Esophagus squamous epithelium (tissue), 5 donors: ENCODE data around the gene CCDC7. TPM values are rescaled to one million over a fixed set of nuclear protein-coding genes. Genes with fewer than 3 reads are reported as not detected.

ENCODE experiments used
- DNase-seq: peaks from one replicate; lab custom pipeline; 2025; lab: John Stamatoyannopoulos, UW
- H3K27ac ChIP-seq, 4 donors: fragments of 200-600 bp; sonication (generic); one replicate each; pipeline ENCODE4 v1.5.1; 2016 to 2019; ENCODE audit warnings: mild to moderate bottlenecking in 1 of 4
- H3K27me3 ChIP-seq, 4 donors: fragments of 200-600 bp; sonication (generic); 1 replicate in 3 of 4; 2 replicates in 1 of 4; pipeline versions ENCODE4 v1.5.1 to v1.6.0; 2017 to 2021; ENCODE audit warnings: antibody characterized with exemption in 1 of 4
- H3K36me3 ChIP-seq, 3 donors: fragments of 200-600 bp; sonication (generic); one replicate each; pipeline ENCODE4 v1.5.1; 2016 to 2019
- H3K4me1 ChIP-seq, 3 donors: fragments of 200-600 bp; sonication (generic); one replicate each; pipeline ENCODE4 v1.5.1; 2017 to 2019
- H3K4me3 ChIP-seq, 4 donors: fragments of 200-600 bp; sonication (generic); 1 replicate in 3 of 4; 2 replicates in 1 of 4; pipeline ENCODE4 v1.5.1; 2016 to 2019; ENCODE audit warnings: mild to moderate bottlenecking in 2 of 4, moderate library complexity in 1 of 4
- H3K9me3 ChIP-seq, 3 donors: fragments of 200-600 bp; sonication (generic); one replicate each; pipeline ENCODE4 v1.5.1; 2016 to 2019
- POLR2A ChIP-seq, 4 donors: fragments of 450-650 bp; IDR thresholded peaks; one replicate each; pipeline ENCODE4 v1.6.1; 2017; ENCODE audit warnings: antibody characterized with exemption in 4 of 4, mild to moderate bottlenecking in 4 of 4, moderate library complexity in 3 of 4
- WGBS, 2 donors: methylation state at CpG; one replicate each; pipeline ENCODE4 v1.1.5; 2018; 5-methylcytosine and 5-hydroxymethylcytosine counted together
- intact Hi-C: fragments of 100-400 bp; cut with DNase I; formaldehyde crosslinking; loops from one replicate; pipeline ENCODE4 v1.15.0; 2022
- total RNA-seq, 4 donors: library from RNA; depleted of rRNA; stranded (reverse); fragments of >200 nt; gene quantifications; one replicate each; pipeline ENCODE4 v1.1.0, GENCODE V29; 2016
- TF ChIP-seq, protein P1 (sequence below), 6 experiments: fragments of 450-650 bp in 4 of 6; fragments of 200-600 bp in 2 of 6; sonication (generic) in 2 of 6; IDR thresholded peaks; one replicate each; pipeline ENCODE4 v1.5.1; 2016 to 2019; ENCODE audit warnings: antibody characterized with exemption in 6 of 6, mild to moderate bottlenecking in 4 of 6, moderate library complexity in 4 of 6
- donor health status: DM: yes; HTN: yes; CAD: no.

Gene CCDC7
- total RNA-seq, 4 donors from 2014 or later, result 1.9 to 31.3 (median 9.1) TPM

DNA sequence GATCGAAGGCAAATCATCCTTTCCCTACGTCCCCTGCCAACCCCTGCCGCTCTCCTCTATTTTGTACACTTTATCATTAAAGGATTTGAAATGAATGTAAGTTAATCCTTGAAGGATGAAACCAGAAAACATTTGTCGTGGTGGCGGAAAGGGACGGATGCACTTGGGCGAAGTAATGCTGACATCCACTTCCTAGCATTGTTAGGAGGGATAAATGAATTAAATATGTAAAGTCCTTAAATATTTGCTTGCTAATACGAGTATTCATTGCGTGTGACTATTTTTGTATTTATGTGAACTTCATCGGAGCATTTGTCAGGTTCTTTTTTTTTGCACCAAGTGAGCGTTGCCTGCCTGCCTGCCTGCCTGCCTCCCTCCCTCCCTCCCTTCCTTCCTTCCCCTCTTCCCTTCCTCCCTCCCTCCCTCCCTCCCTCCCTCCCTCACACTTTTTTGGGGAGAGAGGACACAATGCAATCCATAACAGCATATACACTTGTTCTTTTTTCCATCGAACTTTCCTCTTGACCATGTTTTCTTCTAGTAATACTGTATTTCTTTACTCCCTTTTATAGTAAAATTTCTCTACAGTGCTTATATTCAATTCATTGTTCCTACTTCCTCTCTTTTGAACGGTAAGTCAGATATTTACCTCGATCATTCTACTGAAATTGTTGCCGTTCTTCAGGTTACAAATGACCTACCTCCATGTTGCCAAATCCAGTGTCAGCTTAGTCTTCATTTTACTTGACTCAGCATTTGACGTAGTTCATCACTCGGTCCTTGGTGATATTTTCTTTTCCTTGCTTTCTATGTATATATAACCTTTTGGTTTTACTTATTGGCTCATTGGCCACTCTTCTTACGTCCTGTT lies 831 bp downstream of the CCDC7 start:
- TF ChIP-seq POLR2A (IDR thresholded peaks at IDR 0.05), result no peak
- TF ChIP-seq, protein P1, sequence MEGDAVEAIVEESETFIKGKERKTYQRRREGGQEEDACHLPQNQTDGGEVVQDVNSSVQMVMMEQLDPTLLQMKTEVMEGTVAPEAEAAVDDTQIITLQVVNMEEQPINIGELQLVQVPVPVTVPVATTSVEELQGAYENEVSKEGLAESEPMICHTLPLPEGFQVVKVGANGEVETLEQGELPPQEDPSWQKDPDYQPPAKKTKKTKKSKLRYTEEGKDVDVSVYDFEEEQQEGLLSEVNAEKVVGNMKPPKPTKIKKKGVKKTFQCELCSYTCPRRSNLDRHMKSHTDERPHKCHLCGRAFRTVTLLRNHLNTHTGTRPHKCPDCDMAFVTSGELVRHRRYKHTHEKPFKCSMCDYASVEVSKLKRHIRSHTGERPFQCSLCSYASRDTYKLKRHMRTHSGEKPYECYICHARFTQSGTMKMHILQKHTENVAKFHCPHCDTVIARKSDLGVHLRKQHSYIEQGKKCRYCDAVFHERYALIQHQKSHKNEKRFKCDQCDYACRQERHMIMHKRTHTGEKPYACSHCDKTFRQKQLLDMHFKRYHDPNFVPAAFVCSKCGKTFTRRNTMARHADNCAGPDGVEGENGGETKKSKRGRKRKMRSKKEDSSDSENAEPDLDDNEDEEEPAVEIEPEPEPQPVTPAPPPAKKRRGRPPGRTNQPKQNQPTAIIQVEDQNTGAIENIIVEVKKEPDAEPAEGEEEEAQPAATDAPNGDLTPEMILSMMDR (IDR thresholded peaks at IDR 0.05), result no peak
- H3K36me3 ChIP-seq, result peaks cover 0 to 4% (median 0%) of the 10 kb centered on the region in 3 donors
- H3K27me3 ChIP-seq, result no peaks in the 10 kb centered on the region
- intact Hi-C loops, result no loop called here
- H3K9me3 ChIP-seq, result no peaks in the 10 kb centered on the region
- H3K27ac ChIP-seq, result peak overlapping the region; percentile 86 to 98 (median 96)
- peaks cover 0 to 20% (median 8%) of the 10 kb centered on the region in 3 donors for H3K4me1 ChIP-seq
- no peak for DNase-seq
- peak overlapping the region; percentile 44 to 75 (median 70) for H3K4me3 ChIP-seq
- WGBS, 2 donors, result 2 to 8% methylated on average over 17 to 18 of the region's 18 CpGs

DNA sequence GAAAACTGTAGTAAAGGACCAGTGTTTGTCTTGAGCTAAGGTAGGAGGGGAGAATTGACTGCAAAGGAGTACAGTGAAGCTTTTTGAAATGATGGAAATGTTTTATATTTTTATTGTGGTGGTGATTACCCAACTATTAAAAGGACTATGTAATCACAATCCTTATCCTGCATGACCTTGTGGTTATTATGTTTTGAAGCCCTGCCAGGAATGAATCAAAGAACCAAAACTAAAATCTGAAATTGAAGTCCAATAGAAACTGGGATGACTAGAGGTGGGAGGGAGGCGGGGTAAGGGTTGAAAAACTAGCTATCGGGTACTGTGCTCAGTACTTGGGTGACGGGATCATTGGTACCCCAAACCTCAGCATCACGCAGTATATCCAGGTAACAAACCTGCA lies 8.2 kb downstream of the CCDC7 start:
- Histone ChIP-seq H3K36me3 (peaks cover 0 to 58% (median 0%) of the 10 kb centered on the region in 3 donors), H3K4me3 (no peak overlapping the region), H3K27me3 (no peaks in the 10 kb centered on the region), H3K27ac (no peak overlapping the region), H3K4me1 (no peaks in the 10 kb centered on the region), H3K9me3 (no peaks in the 10 kb centered on the region)
- DNase-seq, result no peak
- TF ChIP-seq, protein P1 (IDR thresholded peaks at IDR 0.05), result no peak
- no peak for TF ChIP-seq POLR2A (IDR thresholded peaks at IDR 0.05)
- intact Hi-C loops, result no loop called here
- WGBS, 2 donors, result 93 to 96% methylated on average over 4 of the region's 4 CpGs

DNA sequence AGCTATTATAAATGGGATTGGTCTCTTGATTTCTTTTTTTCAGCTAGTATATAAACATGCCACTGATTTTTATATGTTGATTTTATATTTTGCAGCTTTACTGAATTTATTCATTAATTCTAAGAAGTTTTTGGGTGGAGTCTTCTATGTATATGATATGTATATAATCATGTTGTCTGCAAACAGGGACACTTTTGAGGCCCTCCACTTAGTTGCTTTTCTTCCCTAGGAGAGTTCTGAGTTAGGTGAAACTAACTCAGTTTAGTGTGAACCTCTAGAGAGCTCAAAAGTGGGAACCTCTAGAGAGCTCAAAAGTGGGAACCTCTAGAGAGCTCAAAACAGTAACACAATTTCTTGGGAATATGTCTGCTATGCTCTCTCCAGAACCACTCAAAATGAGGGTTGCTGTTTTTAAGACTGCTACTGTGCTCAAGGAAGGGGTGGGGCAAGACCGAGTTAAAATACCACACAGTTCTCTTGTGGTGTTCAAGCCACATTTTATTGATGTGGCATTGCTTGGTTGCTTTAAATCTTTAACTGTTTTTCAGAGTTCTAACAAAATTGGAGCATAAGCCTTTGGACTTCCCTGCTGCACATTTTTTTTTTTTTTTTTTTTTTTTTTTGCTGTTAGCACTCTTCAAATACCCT lies 13.2 kb downstream of the CCDC7 start:
- no peak for DNase-seq
- Histone ChIP-seq H3K4me3 (no peak overlapping the region), H3K27me3 (no peaks in the 10 kb centered on the region), H3K36me3 (peaks cover 0 to 36% (median 0%) of the 10 kb centered on the region in 3 donors), H3K27ac (no peak overlapping the region), H3K9me3 (no peaks in the 10 kb centered on the region), H3K4me1 (no peaks in the 10 kb centered on the region)
- intact Hi-C loops, result no loop called here
- TF ChIP-seq POLR2A (IDR thresholded peaks at IDR 0.05), result no peak
- TF ChIP-seq, protein P1 (IDR thresholded peaks at IDR 0.05), result no peak
- 67 to 80% methylated on average over 1 of the region's 1 CpG for WGBS, 2 donors

DNA sequence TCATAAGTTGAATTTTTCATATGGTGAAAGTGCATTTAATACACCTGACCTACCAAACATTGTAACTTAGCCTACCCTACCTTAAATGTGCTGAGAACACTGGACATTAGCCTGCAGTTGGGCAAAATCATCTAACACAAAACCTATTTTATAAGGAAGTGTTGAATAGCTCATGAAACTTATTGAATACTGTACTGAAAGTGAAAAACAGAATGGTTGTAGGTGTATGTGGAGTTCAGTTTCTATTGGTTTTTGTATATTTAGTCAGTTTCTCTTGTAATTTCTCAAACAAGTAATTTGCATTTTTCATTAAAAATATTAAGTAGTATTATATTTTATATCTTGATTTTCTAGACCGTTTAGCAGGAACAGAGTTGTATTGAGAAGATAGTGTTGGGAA lies 15.3 kb downstream of the CCDC7 start:
- Histone ChIP-seq H3K4me1 (no peaks in the 10 kb centered on the region), H3K27me3 (no peaks in the 10 kb centered on the region), H3K27ac (no peak overlapping the region), H3K4me3 (no peak overlapping the region), H3K9me3 (no peaks in the 10 kb centered on the region), H3K36me3 (peaks cover 0 to 21% (median 0%) of the 10 kb centered on the region in 3 donors)
- WGBS, 2 donors, result 86 to 88% methylated on average over 1 of the region's 1 CpG
- no peak for TF ChIP-seq POLR2A (IDR thresholded peaks at IDR 0.05)
- TF ChIP-seq, protein P1 (IDR thresholded peaks at IDR 0.05), result no peak
- intact Hi-C loops, result no loop called here
- DNase-seq, result no peak

DNA sequence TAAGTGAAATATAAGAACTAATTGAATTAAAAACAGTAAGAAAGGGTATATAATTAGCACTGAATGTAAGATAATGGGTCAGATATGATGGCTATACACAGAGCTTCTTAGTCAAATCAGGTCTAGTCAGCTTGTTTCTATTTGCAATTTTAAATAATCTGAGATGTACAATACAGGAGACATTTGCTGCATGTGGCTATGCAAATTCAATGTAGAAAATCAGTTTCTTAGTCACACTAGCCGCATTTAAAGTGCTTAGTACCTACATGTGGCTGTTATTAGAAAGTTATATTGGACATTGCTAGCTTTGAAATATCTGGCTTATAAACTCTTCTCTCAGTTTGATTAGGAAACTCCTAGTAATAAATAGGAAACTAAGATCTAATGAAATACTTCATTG lies 25.3 kb downstream of the CCDC7 start:
- Histone ChIP-seq H3K4me3 (no peak overlapping the region), H3K27ac (no peak overlapping the region), H3K9me3 (no peaks in the 10 kb centered on the region), H3K36me3 (peaks cover 0 to 35% (median 0%) of the 10 kb centered on the region in 3 donors), H3K27me3 (no peaks in the 10 kb centered on the region), H3K4me1 (no peaks in the 10 kb centered on the region)
- 91 to 95% methylated on average over 1 of the region's 1 CpG for WGBS, 2 donors
- intact Hi-C loops, result no loop called here
- no peak for TF ChIP-seq POLR2A (IDR thresholded peaks at IDR 0.05)
- TF ChIP-seq, protein P1 (IDR thresholded peaks at IDR 0.05), result no peak
- no peak for DNase-seq
